Type B pancreatic cell (in vitro differentiated cells): ENCODE measurements around the gene MYO10. TPM values are rescaled to one million over a fixed set of nuclear protein-coding genes. Genes with fewer than 3 reads are reported as not detected.

Experiments used
- DNase-seq: peaks from one replicate; pipeline ENCODE4 v3.0.0; 2021; ENCODE audit warnings: mixed read lengths; ENCODE audit not compliant: unreplicated experiment; ENCODE audit errors: extremely low spot score
- H3K27ac Mint-ChIP-seq: 2 replicates; pipeline ENCODE4 v1.8.0; 2021; ENCODE audit warnings: mild to moderate bottlenecking, mixed read lengths
- H3K27me3 Mint-ChIP-seq: 2 replicates; pipeline ENCODE4 v1.8.0; 2021; ENCODE audit warnings: mixed read lengths
- H3K36me3 Mint-ChIP-seq: 2 replicates; pipeline ENCODE4 v1.8.0; 2021; ENCODE audit warnings: mixed read lengths
- H3K4me1 Mint-ChIP-seq: one replicate; pipeline ENCODE4 v1.8.0; 2021; ENCODE audit warnings: mixed read lengths; ENCODE audit not compliant: unreplicated experiment
- H3K4me3 Mint-ChIP-seq: 2 replicates; pipeline ENCODE4 v1.8.0; 2021; ENCODE audit warnings: mild to moderate bottlenecking, mixed read lengths
- H3K9me3 Mint-ChIP-seq: 2 replicates; pipeline ENCODE4 v1.8.0; 2021; ENCODE audit warnings: mixed read lengths
- CTCF ChIP-seq: fragments of 200-600 bp; sonication (generic); conservative IDR thresholded peaks from 2 replicates; pipeline ENCODE4 v1.5.0; 2021; ENCODE audit warnings: antibody characterized with exemption, mild to moderate bottlenecking
- total RNA-seq: library from RNA; stranded (reverse); gene quantifications from 2 replicates; pipeline ENCODE4 v1.2.1, GENCODE V29; 2021; ENCODE audit warnings: low replicate concordance

The MYO10 gene
- total RNA-seq, 1 donor from 2014 or later: 52.5 TPM

DNA sequence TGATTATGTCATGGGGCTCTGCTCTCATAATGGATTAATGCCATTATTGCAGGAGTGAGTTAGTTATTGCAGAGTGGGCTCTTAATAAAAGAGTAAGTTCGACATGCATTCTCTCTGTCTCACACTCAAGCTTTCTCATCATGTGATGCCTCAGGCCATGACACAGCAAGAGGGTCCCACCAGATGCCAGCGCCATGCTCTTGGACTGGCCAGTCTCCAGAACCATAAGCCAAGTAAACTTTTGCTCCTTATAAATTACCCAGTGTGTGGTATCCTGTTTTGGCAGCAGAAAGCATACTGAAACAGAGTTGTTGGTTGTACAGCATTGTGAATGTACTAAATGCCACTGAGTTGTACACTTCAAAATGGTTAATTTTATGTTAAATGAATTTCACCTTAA, 138.1 kb downstream of the MYO10 start:
- Mint-ChIP-seq H3K36me3 (no peaks in the 10 kb centered on the region), H3K27me3 (no peaks in the 10 kb centered on the region), H3K4me3 (no peak overlapping the region), H3K4me1 (peaks cover 3% of the 10 kb centered on the region), H3K27ac (no peak overlapping the region), H3K9me3 (no peaks in the 10 kb centered on the region)
- DNase-seq: no peak
- no peak for TF ChIP-seq CTCF

DNA sequence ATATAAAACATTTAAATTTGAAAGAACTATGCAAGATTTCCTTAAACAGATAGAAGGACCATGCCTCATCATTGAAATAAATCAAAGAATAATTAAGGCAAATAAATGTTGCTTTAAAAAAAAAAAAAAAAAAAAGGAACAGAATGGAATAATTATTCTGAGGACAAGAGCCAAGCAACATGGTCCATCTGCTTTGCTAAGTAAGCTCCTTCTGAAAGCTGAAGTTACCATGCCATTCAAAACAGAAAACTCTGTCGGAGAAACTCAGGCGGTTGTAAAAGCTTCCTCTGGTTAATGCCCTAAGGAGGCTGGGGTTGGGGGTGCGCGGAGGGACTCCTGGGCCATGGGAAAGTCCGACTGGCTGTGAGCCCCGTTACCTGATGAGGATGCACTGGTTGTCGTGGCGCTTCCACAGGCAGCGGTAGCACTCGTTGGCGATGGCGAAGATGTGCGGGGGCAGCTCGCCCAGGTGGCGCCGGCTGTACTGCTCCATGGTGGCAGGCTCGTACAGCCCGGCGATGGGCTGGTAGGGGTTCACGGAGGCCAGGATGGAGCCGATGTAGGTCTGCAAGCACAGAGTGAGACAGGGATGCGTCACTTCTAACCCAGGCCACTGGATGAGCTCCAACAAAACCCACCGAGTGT, 141.7 kb downstream of the MYO10 start:
- H3K36me3 Mint-ChIP-seq: no peaks in the 10 kb centered on the region
- no peak overlapping the region for H3K27ac Mint-ChIP-seq
- H3K4me1 Mint-ChIP-seq: peaks cover 8% of the 10 kb centered on the region
- DNase-seq: no peak
- H3K9me3 Mint-ChIP-seq: no peaks in the 10 kb centered on the region
- TF ChIP-seq CTCF: no peak
- H3K4me3 Mint-ChIP-seq: no peak overlapping the region
- no peaks in the 10 kb centered on the region for H3K27me3 Mint-ChIP-seq

DNA sequence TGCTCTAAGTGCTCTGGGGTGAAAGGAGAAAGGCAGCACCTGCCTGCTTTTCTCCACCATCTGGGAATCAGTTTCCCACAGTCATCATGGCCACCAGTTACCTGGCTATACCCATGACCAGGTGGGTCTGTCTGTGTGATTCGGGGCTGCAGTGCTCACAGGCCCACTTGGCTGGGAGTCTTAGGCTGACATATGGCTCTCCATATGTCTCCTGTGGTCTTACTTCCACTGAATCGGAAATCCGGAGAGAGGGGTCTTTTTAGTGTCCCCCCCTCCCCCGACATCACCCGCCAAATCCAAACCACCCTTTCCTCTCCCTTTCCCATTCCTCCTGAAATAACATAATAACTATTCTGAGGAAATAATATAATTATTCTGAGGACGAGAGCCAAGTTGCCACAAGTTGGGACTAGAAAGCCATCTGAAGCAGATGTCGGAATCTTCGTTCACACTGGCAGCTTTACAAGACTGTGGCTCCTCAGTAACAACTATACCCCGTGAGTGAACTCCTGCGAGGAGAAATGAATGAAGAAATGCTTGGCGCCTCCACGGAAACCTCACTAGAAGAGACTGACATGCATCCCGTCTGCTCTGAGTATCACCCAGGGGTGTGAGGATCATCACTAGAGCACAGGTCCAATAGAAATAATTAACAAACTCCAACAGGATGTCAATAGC, 143.4 kb downstream of the MYO10 start:
- peaks cover 8% of the 10 kb centered on the region for H3K4me1 Mint-ChIP-seq
- no peak overlapping the region for H3K4me3 Mint-ChIP-seq
- H3K27me3 Mint-ChIP-seq: no peaks in the 10 kb centered on the region
- no peaks in the 10 kb centered on the region for H3K9me3 Mint-ChIP-seq
- no peak for TF ChIP-seq CTCF
- peaks cover 7% of the 10 kb centered on the region for H3K36me3 Mint-ChIP-seq
- no peak for DNase-seq
- no peak overlapping the region for H3K27ac Mint-ChIP-seq

DNA sequence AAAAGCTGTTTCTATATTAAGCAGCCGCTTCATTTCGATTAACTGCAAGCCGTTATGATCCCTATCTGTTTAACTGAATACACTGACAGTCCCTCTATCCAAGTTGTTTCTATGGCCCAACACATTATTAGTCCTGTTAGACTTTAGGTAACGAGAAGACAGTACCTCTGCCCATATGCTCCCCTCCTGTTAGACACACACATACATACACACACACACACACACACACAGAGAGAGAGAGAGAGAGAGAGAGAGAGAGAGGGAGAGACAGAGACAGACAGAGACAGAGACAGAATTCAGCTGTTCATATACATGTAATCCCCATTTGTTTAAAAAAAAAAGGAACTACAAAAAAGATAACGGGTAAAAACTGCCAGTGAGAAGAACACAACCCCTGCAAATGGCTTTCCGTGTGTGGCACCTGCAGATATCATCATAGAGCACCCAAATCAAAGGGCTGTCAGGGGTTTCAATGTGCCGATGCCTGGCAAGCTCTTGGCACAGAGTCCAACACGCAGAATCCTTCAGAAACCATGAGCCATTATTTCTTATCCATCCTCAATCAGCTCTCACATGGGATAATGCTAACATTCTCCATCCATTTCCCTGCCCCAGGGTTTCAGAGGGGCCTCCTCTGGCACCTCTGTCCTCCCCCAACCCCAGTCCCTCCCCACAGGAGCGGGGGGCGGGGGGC, 144.0 kb downstream of the MYO10 start:
- no peak overlapping the region for H3K4me3 Mint-ChIP-seq
- peaks cover 11% of the 10 kb centered on the region for H3K4me1 Mint-ChIP-seq
- H3K27me3 Mint-ChIP-seq: no peaks in the 10 kb centered on the region

More for the DNA sequence above, 144.0 kb downstream of the MYO10 start:
- H3K27ac Mint-ChIP-seq: no peak overlapping the region
- no peaks in the 10 kb centered on the region for H3K9me3 Mint-ChIP-seq
- no peak for DNase-seq
- no peak for TF ChIP-seq CTCF
- H3K36me3 Mint-ChIP-seq: peaks cover 7% of the 10 kb centered on the region
